Measurements from ENCODE around the gene IRAK1.

Gene IRAK1

DNA sequence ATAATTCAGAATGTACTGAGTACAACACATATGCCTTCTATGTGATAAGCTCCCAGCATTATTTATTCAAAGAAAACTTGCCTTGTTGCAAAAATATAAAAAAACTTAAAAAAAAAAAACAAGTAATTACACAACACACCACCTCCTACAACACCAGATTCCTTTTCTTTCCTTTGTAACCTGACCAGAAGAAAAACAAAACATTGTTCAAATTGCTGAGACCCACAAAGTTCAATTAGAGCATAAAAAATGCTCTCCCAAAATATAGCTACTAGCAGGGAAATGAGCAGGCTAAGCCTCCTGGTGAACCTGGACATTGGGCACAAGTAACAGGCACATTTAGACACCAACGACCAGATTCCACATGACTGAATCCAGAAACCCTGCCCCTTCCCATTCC is 39.5 kb upstream of the IRAK1 start:
- H3K27ac ChIP-seq (ENCODE audit: low read length): no peak overlapping the region
- H3K27me3 ChIP-seq (replicated peaks; ENCODE audit: insufficient read depth, low read length): no peaks in the 10 kb centered on the region
- H4K20me1 ChIP-seq (ENCODE audit: insufficient read depth, low read length): no peaks in the 10 kb centered on the region
- H3K9me3 ChIP-seq (replicated peaks; ENCODE audit: insufficient read depth, low read length): no peaks in the 10 kb centered on the region
- H3K4me3 ChIP-seq (ENCODE audit: low read length): no peak overlapping the region
- no peak for TF ChIP-seq EZH2 (optimal IDR thresholded peaks at IDR 0.05; ENCODE audit: low read depth, low read length)
- no peak for TF ChIP-seq EZH2phosphoT487 (IDR thresholded peaks at IDR 0.05; ENCODE audit: low read length)
- TF ChIP-seq, protein P1, sequence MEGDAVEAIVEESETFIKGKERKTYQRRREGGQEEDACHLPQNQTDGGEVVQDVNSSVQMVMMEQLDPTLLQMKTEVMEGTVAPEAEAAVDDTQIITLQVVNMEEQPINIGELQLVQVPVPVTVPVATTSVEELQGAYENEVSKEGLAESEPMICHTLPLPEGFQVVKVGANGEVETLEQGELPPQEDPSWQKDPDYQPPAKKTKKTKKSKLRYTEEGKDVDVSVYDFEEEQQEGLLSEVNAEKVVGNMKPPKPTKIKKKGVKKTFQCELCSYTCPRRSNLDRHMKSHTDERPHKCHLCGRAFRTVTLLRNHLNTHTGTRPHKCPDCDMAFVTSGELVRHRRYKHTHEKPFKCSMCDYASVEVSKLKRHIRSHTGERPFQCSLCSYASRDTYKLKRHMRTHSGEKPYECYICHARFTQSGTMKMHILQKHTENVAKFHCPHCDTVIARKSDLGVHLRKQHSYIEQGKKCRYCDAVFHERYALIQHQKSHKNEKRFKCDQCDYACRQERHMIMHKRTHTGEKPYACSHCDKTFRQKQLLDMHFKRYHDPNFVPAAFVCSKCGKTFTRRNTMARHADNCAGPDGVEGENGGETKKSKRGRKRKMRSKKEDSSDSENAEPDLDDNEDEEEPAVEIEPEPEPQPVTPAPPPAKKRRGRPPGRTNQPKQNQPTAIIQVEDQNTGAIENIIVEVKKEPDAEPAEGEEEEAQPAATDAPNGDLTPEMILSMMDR (IDR thresholded peaks at IDR 0.05; ENCODE audit: low read length): no peak
- peaks cover 62% of the 10 kb centered on the region for H3K79me2 ChIP-seq (ENCODE audit: low read length)
- no peaks in the 10 kb centered on the region for H3K4me1 ChIP-seq (ENCODE audit: low read length)
- H2AFZ ChIP-seq (ENCODE audit: low read length): no peak overlapping the region
- DNase-seq: no peak
- no peak overlapping the region for H3K4me2 ChIP-seq (ENCODE audit: low read depth, low read length)
- no peaks in the 10 kb centered on the region for H3K36me3 ChIP-seq (replicated peaks; ENCODE audit: insufficient read depth, low read length)
- no peaks in the 10 kb centered on the region for H3F3A ChIP-seq (ENCODE audit: insufficient read depth, low read length)
- no peaks in the 10 kb centered on the region for H3K9me2 ChIP-seq (replicated peaks; ENCODE audit: insufficient read depth, low read length)
- no peak overlapping the region for H3K9ac ChIP-seq (ENCODE audit: low read length)

DNA sequence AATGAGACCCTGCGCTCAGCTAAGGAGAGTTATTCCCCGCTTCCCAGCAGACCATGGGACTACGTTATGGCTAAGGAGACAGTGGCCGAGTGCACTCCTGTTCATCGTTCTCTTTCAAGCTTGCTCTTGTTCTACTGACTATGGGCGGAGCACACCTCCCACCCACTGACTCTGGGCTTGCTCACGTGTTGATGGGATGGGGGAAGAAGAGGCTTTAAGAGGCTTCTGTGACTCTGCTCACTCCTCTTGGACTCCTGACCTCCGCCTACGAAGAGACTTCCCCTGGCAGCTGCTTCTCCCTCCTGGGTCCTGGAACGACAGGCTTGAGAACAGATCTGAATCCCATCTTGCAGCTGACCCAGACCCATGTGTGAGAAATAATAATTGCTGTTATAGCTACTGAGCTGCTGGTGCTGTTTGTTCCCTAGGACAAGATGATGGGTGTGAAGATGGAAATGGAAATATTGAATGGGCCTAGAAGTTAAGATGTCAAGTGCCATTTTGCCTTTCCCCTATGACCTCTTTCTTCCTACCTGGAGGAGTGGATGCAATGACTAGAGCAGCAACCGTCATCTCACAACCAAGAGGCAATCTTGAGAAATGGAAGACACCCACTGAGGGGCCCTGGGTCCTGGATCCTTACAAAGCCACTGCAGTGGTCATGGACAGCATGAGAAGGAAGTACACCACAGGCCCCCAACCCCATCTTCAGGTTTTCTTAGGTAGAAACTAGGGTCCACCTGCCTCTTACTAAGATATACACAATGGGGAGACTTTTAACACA is 38.7 kb upstream of the IRAK1 start:
- no peaks in the 10 kb centered on the region for H3K9me2 ChIP-seq (replicated peaks; ENCODE audit: insufficient read depth, low read length)
- no peaks in the 10 kb centered on the region for H3K9me3 ChIP-seq (replicated peaks; ENCODE audit: insufficient read depth, low read length)
- H3K27ac ChIP-seq (ENCODE audit: low read length): no peak overlapping the region
- no peak for DNase-seq
- H3K79me2 ChIP-seq (ENCODE audit: low read length): peaks cover 54% of the 10 kb centered on the region
- H3K36me3 ChIP-seq (replicated peaks; ENCODE audit: insufficient read depth, low read length): no peaks in the 10 kb centered on the region
- H3K9ac ChIP-seq (ENCODE audit: low read length): no peak overlapping the region
- H2AFZ ChIP-seq (ENCODE audit: low read length): no peak overlapping the region
- H3K4me1 ChIP-seq (ENCODE audit: low read length): no peaks in the 10 kb centered on the region
- H3K27me3 ChIP-seq (replicated peaks; ENCODE audit: insufficient read depth, low read length): no peaks in the 10 kb centered on the region
- TF ChIP-seq EZH2phosphoT487 (IDR thresholded peaks at IDR 0.05; ENCODE audit: low read length) (no peak), EZH2 (optimal IDR thresholded peaks at IDR 0.05; ENCODE audit: low read depth, low read length) (no peak)
- TF ChIP-seq, protein P1 (IDR thresholded peaks at IDR 0.05; ENCODE audit: low read length): no peak
- H3K4me3 ChIP-seq (ENCODE audit: low read length): no peak overlapping the region
- no peak overlapping the region for H3K4me2 ChIP-seq (ENCODE audit: low read depth, low read length)
- H3F3A ChIP-seq (ENCODE audit: insufficient read depth, low read length): no peaks in the 10 kb centered on the region
- no peaks in the 10 kb centered on the region for H4K20me1 ChIP-seq (ENCODE audit: insufficient read depth, low read length)

DNA sequence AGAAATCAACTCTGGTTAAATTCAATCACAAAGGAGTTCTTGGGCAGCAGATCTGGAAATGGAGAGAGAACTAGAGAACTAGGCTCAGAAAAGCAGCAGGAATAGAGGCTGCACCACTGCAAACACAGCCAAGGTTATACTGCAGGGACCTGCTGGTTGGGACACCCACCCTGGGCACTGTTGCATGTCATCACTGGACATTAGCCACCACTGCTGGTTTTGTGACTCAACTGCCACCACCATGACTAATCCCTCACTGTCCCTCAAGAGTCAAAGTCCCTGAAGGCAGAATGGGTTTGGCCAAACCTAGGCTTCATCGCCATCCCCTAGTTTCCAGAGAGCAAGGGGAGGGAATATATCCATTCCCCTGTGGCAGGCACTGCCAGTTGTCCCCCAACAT is 38.1 kb upstream of the IRAK1 start:
- Histone ChIP-seq H3K36me3 (replicated peaks; ENCODE audit: insufficient read depth, low read length) (no peaks in the 10 kb centered on the region), H3K27me3 (replicated peaks; ENCODE audit: insufficient read depth, low read length) (no peaks in the 10 kb centered on the region), H3K9me2 (replicated peaks; ENCODE audit: insufficient read depth, low read length) (no peaks in the 10 kb centered on the region), H3K9ac (ENCODE audit: low read length) (no peak overlapping the region), H3K4me1 (ENCODE audit: low read length) (no peaks in the 10 kb centered on the region), H3K4me3 (ENCODE audit: low read length) (no peak overlapping the region), H3K9me3 (replicated peaks; ENCODE audit: insufficient read depth, low read length) (no peaks in the 10 kb centered on the region), H3K4me2 (ENCODE audit: low read depth, low read length) (no peak overlapping the region), H2AFZ (ENCODE audit: low read length) (no peak overlapping the region), H3K79me2 (ENCODE audit: low read length) (peaks cover 50% of the 10 kb centered on the region), H3K27ac (ENCODE audit: low read length) (no peak overlapping the region), H3F3A (ENCODE audit: insufficient read depth, low read length) (no peaks in the 10 kb centered on the region), H4K20me1 (ENCODE audit: insufficient read depth, low read length) (no peaks in the 10 kb centered on the region)
- no peak for TF ChIP-seq EZH2 (optimal IDR thresholded peaks at IDR 0.05; ENCODE audit: low read depth, low read length)
- TF ChIP-seq, protein P1 (IDR thresholded peaks at IDR 0.05; ENCODE audit: low read length): no peak
- TF ChIP-seq EZH2phosphoT487 (IDR thresholded peaks at IDR 0.05; ENCODE audit: low read length): no peak
- no peak for DNase-seq

Measured in MM.1S (cell line).